ENCODE measurements around the gene NCAPG2. TPM values are rescaled to one million over a fixed set of nuclear protein-coding genes. Genes with fewer than 3 reads are reported as not detected.

Gene NCAPG2, protein sequence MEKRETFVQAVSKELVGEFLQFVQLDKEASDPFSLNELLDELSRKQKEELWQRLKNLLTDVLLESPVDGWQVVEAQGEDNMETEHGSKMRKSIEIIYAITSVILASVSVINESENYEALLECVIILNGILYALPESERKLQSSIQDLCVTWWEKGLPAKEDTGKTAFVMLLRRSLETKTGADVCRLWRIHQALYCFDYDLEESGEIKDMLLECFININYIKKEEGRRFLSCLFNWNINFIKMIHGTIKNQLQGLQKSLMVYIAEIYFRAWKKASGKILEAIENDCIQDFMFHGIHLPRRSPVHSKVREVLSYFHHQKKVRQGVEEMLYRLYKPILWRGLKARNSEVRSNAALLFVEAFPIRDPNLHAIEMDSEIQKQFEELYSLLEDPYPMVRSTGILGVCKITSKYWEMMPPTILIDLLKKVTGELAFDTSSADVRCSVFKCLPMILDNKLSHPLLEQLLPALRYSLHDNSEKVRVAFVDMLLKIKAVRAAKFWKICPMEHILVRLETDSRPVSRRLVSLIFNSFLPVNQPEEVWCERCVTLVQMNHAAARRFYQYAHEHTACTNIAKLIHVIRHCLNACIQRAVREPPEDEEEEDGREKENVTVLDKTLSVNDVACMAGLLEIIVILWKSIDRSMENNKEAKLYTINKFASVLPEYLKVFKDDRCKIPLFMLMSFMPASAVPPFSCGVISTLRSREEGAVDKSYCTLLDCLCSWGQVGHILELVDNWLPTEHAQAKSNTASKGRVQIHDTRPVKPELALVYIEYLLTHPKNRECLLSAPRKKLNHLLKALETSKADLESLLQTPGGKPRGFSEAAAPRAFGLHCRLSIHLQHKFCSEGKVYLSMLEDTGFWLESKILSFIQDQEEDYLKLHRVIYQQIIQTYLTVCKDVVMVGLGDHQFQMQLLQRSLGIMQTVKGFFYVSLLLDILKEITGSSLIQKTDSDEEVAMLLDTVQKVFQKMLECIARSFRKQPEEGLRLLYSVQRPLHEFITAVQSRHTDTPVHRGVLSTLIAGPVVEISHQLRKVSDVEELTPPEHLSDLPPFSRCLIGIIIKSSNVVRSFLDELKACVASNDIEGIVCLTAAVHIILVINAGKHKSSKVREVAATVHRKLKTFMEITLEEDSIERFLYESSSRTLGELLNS
- total RNA-seq, result 3.2 and 3.5 TPM in 2 replicates

DNA sequence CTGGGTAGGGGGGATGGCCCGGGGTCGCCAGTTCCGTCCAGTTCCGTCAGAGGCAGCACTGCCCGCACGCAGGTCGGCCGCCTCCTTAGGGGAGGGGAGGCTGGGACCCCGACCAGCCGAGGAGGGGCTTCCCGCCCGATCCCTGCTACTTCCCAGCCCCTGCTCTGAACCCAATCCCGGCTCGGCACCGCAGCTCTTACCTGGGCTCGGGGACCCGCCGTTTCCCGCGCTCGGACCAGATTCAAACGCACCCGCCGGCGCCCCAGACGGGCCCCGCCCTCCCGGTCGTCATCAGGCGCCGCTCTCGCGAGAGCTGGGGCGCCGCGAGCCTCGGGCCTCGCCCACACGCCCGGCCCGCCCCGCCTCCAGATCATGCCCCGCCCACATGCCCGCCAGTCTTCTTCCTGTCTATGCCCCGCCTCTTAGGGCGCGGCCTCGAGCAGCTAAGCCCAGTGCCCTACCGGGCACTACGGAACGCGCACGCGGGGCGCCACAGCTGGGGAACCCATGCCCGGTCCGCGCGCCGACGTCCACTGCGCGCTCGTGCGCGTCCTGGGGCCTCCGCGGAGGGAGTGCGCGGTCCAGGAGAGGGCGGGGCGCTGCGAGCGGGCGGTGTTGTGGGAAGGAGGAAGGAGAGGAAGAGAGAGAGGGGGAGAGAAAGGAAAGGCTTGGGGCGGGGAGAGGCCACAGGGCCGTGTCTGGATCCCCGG is at the start of gene NCAPG2:
Gene NCAPG2 (minus strand): TSS at position 281 of the 710 bp plus-strand sequence. CDS start 2,905 bp downstream, outside the sequence.
- Histone ChIP-seq H3K27me3 (ENCODE audit: control insufficient read depth, insufficient read depth, low read length) (no peaks in the 10 kb centered on the region), H3K4me3 (ENCODE audit: low read depth, low read length) (peak within 1 kb of the TSS; percentile 97), H3K36me3 (ENCODE audit: control insufficient read depth, insufficient read depth, low read length) (no peaks in the 10 kb centered on the region)
- TF ChIP-seq, protein P1, sequence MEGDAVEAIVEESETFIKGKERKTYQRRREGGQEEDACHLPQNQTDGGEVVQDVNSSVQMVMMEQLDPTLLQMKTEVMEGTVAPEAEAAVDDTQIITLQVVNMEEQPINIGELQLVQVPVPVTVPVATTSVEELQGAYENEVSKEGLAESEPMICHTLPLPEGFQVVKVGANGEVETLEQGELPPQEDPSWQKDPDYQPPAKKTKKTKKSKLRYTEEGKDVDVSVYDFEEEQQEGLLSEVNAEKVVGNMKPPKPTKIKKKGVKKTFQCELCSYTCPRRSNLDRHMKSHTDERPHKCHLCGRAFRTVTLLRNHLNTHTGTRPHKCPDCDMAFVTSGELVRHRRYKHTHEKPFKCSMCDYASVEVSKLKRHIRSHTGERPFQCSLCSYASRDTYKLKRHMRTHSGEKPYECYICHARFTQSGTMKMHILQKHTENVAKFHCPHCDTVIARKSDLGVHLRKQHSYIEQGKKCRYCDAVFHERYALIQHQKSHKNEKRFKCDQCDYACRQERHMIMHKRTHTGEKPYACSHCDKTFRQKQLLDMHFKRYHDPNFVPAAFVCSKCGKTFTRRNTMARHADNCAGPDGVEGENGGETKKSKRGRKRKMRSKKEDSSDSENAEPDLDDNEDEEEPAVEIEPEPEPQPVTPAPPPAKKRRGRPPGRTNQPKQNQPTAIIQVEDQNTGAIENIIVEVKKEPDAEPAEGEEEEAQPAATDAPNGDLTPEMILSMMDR (IDR thresholded peaks at IDR 0.05; ENCODE audit: insufficient read depth, low read length, severe bottlenecking), result peak; percentile 37
- peak; percentile 90 for DNase-seq (ENCODE audit: low read depth)
- FAIRE-seq, result no peak

DNA sequence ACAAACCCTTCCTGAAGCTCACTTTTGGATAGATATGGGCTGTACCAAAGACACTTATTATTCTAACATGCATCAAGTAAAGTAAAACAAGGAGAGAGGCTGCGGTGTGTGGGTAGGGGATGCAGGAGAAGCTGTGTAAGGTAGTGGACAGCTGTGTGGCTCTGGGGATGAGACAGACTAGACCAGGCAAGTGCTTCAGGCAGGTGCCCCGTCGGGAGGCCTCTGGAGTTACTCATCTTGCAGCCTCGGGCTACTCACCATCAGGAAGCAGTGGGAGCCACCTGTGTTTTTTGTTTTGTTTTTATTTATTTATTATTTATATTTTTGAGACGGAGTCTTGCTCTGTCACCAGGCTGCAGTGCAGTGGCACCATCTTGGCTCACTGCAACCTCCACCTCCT is 49.3 kb upstream of the NCAPG2 start:
- DNase-seq (ENCODE audit: low read depth) (peak; percentile 57), FAIRE-seq (no peak)
- H3K36me3 ChIP-seq (ENCODE audit: control insufficient read depth, insufficient read depth, low read length), result peaks cover 10% of the 10 kb centered on the region
- TF ChIP-seq, protein P1 (IDR thresholded peaks at IDR 0.05; ENCODE audit: insufficient read depth, low read length, severe bottlenecking), result no peak
- H3K27me3 ChIP-seq (ENCODE audit: control insufficient read depth, insufficient read depth, low read length), result no peaks in the 10 kb centered on the region
- H3K4me3 ChIP-seq (ENCODE audit: low read depth, low read length), result no peak overlapping the region

DNA sequence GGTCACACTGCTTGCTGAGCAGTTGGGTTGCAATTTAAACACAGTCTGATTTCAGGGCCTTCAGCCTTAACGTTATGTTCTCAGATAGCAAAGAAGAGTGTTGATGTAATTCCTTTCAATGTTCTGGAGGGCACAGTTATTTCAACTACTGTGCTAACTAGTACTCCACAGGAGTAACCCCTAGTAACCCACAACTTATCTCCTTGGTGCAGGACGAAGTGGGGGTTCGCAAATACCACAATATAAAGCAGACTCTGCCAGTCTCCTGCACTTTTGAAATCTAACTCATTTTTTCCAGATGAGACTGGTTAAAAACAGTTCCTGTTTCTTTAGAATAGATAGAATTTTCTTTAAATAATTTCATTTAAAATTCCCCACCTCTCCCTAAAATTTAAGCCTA is 47.1 kb upstream of the NCAPG2 start:
- Histone ChIP-seq H3K4me3 (ENCODE audit: low read depth, low read length) (no peak overlapping the region), H3K36me3 (ENCODE audit: control insufficient read depth, insufficient read depth, low read length) (peaks cover 10% of the 10 kb centered on the region), H3K27me3 (ENCODE audit: control insufficient read depth, insufficient read depth, low read length) (no peaks in the 10 kb centered on the region)
- no peak for FAIRE-seq
- DNase-seq (ENCODE audit: low read depth), result no peak
- TF ChIP-seq, protein P1 (IDR thresholded peaks at IDR 0.05; ENCODE audit: insufficient read depth, low read length, severe bottlenecking), result no peak

DNA sequence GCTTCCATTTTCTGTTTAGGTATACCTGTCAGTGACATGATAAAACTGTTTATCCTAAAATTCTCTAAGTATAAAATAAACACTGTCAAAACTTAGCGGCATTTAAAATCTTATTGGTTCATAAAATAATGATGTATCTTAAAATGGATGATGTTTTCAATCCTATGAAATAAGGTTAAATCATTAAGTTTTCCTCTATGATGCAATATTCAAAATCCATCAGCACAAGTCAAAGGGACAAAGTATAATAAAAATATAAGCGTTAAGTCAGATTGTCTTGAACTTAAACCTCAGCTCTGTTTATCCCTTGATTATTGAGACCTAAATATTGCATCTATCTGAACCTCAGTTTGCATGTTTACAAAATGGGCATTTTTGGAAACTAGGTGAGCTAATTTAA is 46.6 kb upstream of the NCAPG2 start:
- TF ChIP-seq, protein P1 (IDR thresholded peaks at IDR 0.05; ENCODE audit: insufficient read depth, low read length, severe bottlenecking), result no peak
- H3K36me3 ChIP-seq (ENCODE audit: control insufficient read depth, insufficient read depth, low read length), result peaks cover 10% of the 10 kb centered on the region
- no peak for DNase-seq (ENCODE audit: low read depth)
- no peak for FAIRE-seq
- no peaks in the 10 kb centered on the region for H3K27me3 ChIP-seq (ENCODE audit: control insufficient read depth, insufficient read depth, low read length)
- no peak overlapping the region for H3K4me3 ChIP-seq (ENCODE audit: low read depth, low read length)

DNA sequence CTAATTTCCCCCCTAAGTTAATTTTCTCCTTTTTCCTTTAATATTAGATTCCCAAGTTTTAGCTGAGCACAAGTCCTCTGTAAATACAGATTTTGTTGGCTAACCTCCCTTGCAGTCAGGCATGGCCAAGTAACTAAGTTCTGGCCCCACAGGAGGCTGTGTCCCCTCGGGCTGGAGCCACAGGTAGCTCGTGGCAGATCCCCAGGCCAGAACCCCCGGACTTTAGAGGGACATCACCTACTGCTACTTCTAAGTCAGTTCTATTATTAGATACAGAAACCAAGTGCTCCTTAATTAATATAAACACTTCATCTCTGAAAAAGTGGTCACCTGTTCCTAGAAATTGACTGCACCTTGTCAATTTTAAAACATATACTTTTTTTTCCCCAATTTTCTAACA is 46.1 kb upstream of the NCAPG2 start:
- DNase-seq (ENCODE audit: low read depth) (no peak), FAIRE-seq (no peak)
- Histone ChIP-seq H3K27me3 (ENCODE audit: control insufficient read depth, insufficient read depth, low read length) (no peaks in the 10 kb centered on the region), H3K4me3 (ENCODE audit: low read depth, low read length) (no peak overlapping the region), H3K36me3 (ENCODE audit: control insufficient read depth, insufficient read depth, low read length) (peaks cover 9% of the 10 kb centered on the region)
- TF ChIP-seq, protein P1 (IDR thresholded peaks at IDR 0.05; ENCODE audit: insufficient read depth, low read length, severe bottlenecking), result no peak

Measured in bronchial epithelial cell (primary cell).